Epithelial cell of esophagus (primary cell): Measurements from ENCODE around the gene MRPL51.

Experiments
- DNase-seq: peaks from one replicate; pipeline ENCODE4 v3.0.0; 2010; ENCODE audit warnings: low read depth
- H3K4me3 ChIP-seq: 2 replicates; pipeline ENCODE4 v1.5.1; 2011; ENCODE audit warnings: mild to moderate bottlenecking, low read length, control low read depth
- CTCF ChIP-seq: IDR thresholded peaks from 2 replicates; pipeline ENCODE4 v1.5.1; 2011; ENCODE audit warnings: low read depth, mild to moderate bottlenecking, low read length, control low read depth, inconsistent platforms; ENCODE audit not compliant: insufficient read depth; ENCODE audit errors: missing control alignments

Gene MRPL51

GRCh38 chr12:6444704-6445688, 48.1 kb downstream of the MRPL51 start, which contains the start of gene CD27:
TSS of gene CD27 (plus strand) at chr12:6444955. CDS start at chr12:6445096, 141 bp downstream.
- no peak for DNase-seq
- H3K4me3 ChIP-seq = no peak within 1 kb of the TSS
- no peak for TF ChIP-seq CTCF

- no peak overlapping the region for H3K4me3 ChIP-seq
- DNase-seq = no peak
- TF ChIP-seq CTCF = no peak
Measured at GRCh38 chr12:6444031-6444430, 49.0 kb downstream of the MRPL51 start.

- no peak for TF ChIP-seq CTCF
- DNase-seq = no peak
- H3K4me3 ChIP-seq = no peak overlapping the region
Measured at GRCh38 chr12:6443361-6443983, 49.6 kb downstream of the MRPL51 start.

- H3K4me3 ChIP-seq = no peak overlapping the region
- DNase-seq = no peak
- no peak for TF ChIP-seq CTCF
Measured at GRCh38 chr12:6442836-6443235, 50.2 kb downstream of the MRPL51 start.
